Measurements from ENCODE around the gene SHMT2.

The SHMT2 gene

DNA sequence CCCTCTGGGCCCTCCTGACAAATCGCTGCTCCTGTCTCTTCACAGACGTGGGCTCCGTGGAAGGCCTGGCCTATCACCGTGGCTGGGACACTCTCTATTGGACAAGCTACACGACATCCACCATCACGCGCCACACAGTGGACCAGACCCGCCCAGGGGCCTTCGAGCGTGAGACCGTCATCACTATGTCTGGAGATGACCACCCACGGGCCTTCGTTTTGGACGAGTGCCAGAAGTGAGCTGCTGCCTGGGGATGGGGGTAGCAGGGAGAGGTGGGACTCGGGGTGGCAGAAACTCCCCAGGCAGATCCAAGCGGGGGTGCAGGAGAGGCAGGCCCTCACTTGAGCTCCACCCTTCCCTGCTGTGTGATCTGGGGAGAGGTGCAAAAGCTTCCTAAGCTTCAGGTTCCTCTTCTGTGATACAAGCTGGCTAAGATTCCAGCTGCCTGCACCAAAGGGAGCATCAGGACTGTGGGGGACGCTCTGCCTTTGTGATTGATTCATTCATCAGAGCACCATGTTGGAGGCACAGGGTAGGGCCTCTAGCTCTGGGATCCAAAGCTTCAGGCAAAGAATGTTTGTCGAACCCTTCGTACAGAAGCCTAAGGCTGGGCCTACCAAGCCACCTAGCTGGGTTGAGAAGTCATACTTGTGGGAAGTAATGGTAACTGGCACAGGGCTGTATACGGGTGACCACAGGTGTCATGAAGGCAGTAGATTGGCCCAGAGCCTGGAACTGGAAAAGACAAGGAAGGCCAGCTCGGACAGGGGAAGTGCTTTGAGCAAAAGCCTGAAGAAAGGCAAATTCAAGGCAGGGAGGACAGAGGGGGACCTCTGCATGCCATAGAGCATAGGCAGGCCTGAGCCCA is 42.1 kb upstream of the SHMT2 start:
- Histone ChIP-seq H2BK120ac (ENCODE audit: low read depth, low read length) (no peak overlapping the region), H2AK5ac (ENCODE audit: low read length, severe bottlenecking) (no peak overlapping the region), H3K14ac (ENCODE audit: low read length in 2 of 2) (no peak overlapping the region), H2BK5ac (ENCODE audit: low read depth, low read length, poor library complexity, severe bottlenecking) (no peak overlapping the region), H3K4me3 (ENCODE audit: insufficient read depth in 1 of 2, low read depth in 1 of 2, low read length in 2 of 2) (no peak overlapping the region), H3K27ac (ENCODE audit: low read length, poor library complexity, severe bottlenecking) (no peak overlapping the region), H3K27me3 (ENCODE audit: control insufficient read depth in 1 of 2, insufficient read depth in 1 of 2, low read length in 2 of 2) (no peaks in the 10 kb centered on the region), H3K9ac (ENCODE audit: low read length) (no peak overlapping the region), H3K9me3 (ENCODE audit: control insufficient read depth, low read length) (no peaks in the 10 kb centered on the region), H2BK15ac (ENCODE audit: low read depth, poor library complexity, severe bottlenecking) (no peak overlapping the region), H3K23ac (ENCODE audit: low read length in 2 of 2) (no peak overlapping the region), H3K36me3 (ENCODE audit: control insufficient read depth in 1 of 2, insufficient read depth in 2 of 2, low read depth in 1 of 2, low read length in 2 of 2) (peaks cover 94 to 100% of the 10 kb centered on the region in 2 experiments), H3K4me2 (ENCODE audit: low read length, poor library complexity, severe bottlenecking) (no peak overlapping the region), H4K91ac (ENCODE audit: low read length) (no peak overlapping the region), H3K4ac (ENCODE audit: low read depth in 1 of 2, low read length in 2 of 2) (no peak overlapping the region), H2AFZ (ENCODE audit: low read depth, low read length) (no peak overlapping the region), H3K4me1 (ENCODE audit: control insufficient read depth, insufficient read depth, low read depth, low read length) (no peaks in the 10 kb centered on the region), H2BK12ac (ENCODE audit: low read length in 2 of 2) (no peak overlapping the region), H3K79me1 (replicated peaks; ENCODE audit: low read length, poor library complexity, severe bottlenecking) (peaks cover 11% of the 10 kb centered on the region), H3K18ac (ENCODE audit: low read depth in 1 of 2, low read length in 2 of 2) (no peak overlapping the region), H4K8ac (ENCODE audit: low read length) (no peak overlapping the region)
- no peak for DNase-seq
- 91% methylated on average over 21 of the region's 21 CpGs for WGBS

GRCh38 chr12:57188090-57188425 is 41.5 kb upstream of the SHMT2 start:
- DNase-seq, result no peak
- no peak overlapping the region for H4K91ac ChIP-seq (ENCODE audit: low read length)

GRCh38 chr12:57190037-57190436 is 39.5 kb upstream of the SHMT2 start:
- Histone ChIP-seq H3K4ac (ENCODE audit: low read depth in 1 of 2, low read length in 2 of 2) (no peak overlapping the region), H2AFZ (ENCODE audit: low read depth, low read length) (no peak overlapping the region), H3K23ac (ENCODE audit: low read length in 2 of 2) (no peak overlapping the region), H2BK12ac (ENCODE audit: low read length in 2 of 2) (no peak overlapping the region), H3K36me3 (ENCODE audit: control insufficient read depth in 1 of 2, insufficient read depth in 2 of 2, low read depth in 1 of 2, low read length in 2 of 2) (peaks cover 100% of the 10 kb centered on the region in 2 experiments), H3K4me1 (ENCODE audit: control insufficient read depth, insufficient read depth, low read depth, low read length) (no peaks in the 10 kb centered on the region), H4K91ac (ENCODE audit: low read length) (no peak overlapping the region), H3K18ac (ENCODE audit: low read depth in 1 of 2, low read length in 2 of 2) (no peak overlapping the region), H3K79me1 (replicated peaks; ENCODE audit: low read length, poor library complexity, severe bottlenecking) (peaks cover 6% of the 10 kb centered on the region), H2AK5ac (ENCODE audit: low read length, severe bottlenecking) (no peak overlapping the region), H3K9ac (ENCODE audit: low read length) (no peak overlapping the region), H3K9me3 (ENCODE audit: control insufficient read depth, low read length) (no peaks in the 10 kb centered on the region), H3K4me2 (ENCODE audit: low read length, poor library complexity, severe bottlenecking) (no peak overlapping the region), H2BK120ac (ENCODE audit: low read depth, low read length) (no peak overlapping the region), H2BK5ac (ENCODE audit: low read depth, low read length, poor library complexity, severe bottlenecking) (no peak overlapping the region), H3K27ac (ENCODE audit: low read length, poor library complexity, severe bottlenecking) (no peak overlapping the region), H3K27me3 (ENCODE audit: control insufficient read depth in 1 of 2, insufficient read depth in 1 of 2, low read length in 2 of 2) (no peaks in the 10 kb centered on the region), H3K4me3 (ENCODE audit: insufficient read depth in 1 of 2, low read depth in 1 of 2, low read length in 2 of 2) (no peak overlapping the region), H2BK15ac (ENCODE audit: low read depth, poor library complexity, severe bottlenecking) (no peak overlapping the region), H4K8ac (ENCODE audit: low read length) (no peak overlapping the region), H3K14ac (ENCODE audit: low read length in 2 of 2) (no peak overlapping the region)
- 98% methylated on average over 5 of the region's 6 CpGs for WGBS
- DNase-seq, result no peak

More at GRCh38 chr12:57188090-57188425, 41.5 kb upstream of the SHMT2 start:
- H2BK120ac ChIP-seq (ENCODE audit: low read depth, low read length), result no peak overlapping the region
- H2AFZ ChIP-seq (ENCODE audit: low read depth, low read length), result no peak overlapping the region
- no peak overlapping the region for H2AK5ac ChIP-seq (ENCODE audit: low read length, severe bottlenecking)
- H3K36me3 ChIP-seq (ENCODE audit: control insufficient read depth in 1 of 2, insufficient read depth in 2 of 2, low read depth in 1 of 2, low read length in 2 of 2), result peaks cover 100% of the 10 kb centered on the region in 2 experiments
- H3K23ac ChIP-seq (ENCODE audit: low read length in 2 of 2), result no peak overlapping the region
- no peak overlapping the region for H4K8ac ChIP-seq (ENCODE audit: low read length)
- WGBS, result 94% methylated on average over 8 of the region's 8 CpGs
- H3K4me2 ChIP-seq (ENCODE audit: low read length, poor library complexity, severe bottlenecking), result no peak overlapping the region
- H3K18ac ChIP-seq (ENCODE audit: low read depth in 1 of 2, low read length in 2 of 2), result no peak overlapping the region
- no peak overlapping the region for H3K4me3 ChIP-seq (ENCODE audit: insufficient read depth in 1 of 2, low read depth in 1 of 2, low read length in 2 of 2)
- no peak overlapping the region for H2BK5ac ChIP-seq (ENCODE audit: low read depth, low read length, poor library complexity, severe bottlenecking)
- H3K79me1 ChIP-seq (replicated peaks; ENCODE audit: low read length, poor library complexity, severe bottlenecking), result peaks cover 14% of the 10 kb centered on the region
- H3K9me3 ChIP-seq (ENCODE audit: control insufficient read depth, low read length), result no peaks in the 10 kb centered on the region
- no peak overlapping the region for H3K4ac ChIP-seq (ENCODE audit: low read depth in 1 of 2, low read length in 2 of 2)
- no peak overlapping the region for H3K27ac ChIP-seq (ENCODE audit: low read length, poor library complexity, severe bottlenecking)
- H2BK15ac ChIP-seq (ENCODE audit: low read depth, poor library complexity, severe bottlenecking), result no peak overlapping the region
- no peak overlapping the region for H2BK12ac ChIP-seq (ENCODE audit: low read length in 2 of 2)
- no peak overlapping the region for H3K14ac ChIP-seq (ENCODE audit: low read length in 2 of 2)
- H3K9ac ChIP-seq (ENCODE audit: low read length), result no peak overlapping the region
- H3K27me3 ChIP-seq (ENCODE audit: control insufficient read depth in 1 of 2, insufficient read depth in 1 of 2, low read length in 2 of 2), result no peaks in the 10 kb centered on the region
- H3K4me1 ChIP-seq (ENCODE audit: control insufficient read depth, insufficient read depth, low read depth, low read length), result no peaks in the 10 kb centered on the region

DNA sequence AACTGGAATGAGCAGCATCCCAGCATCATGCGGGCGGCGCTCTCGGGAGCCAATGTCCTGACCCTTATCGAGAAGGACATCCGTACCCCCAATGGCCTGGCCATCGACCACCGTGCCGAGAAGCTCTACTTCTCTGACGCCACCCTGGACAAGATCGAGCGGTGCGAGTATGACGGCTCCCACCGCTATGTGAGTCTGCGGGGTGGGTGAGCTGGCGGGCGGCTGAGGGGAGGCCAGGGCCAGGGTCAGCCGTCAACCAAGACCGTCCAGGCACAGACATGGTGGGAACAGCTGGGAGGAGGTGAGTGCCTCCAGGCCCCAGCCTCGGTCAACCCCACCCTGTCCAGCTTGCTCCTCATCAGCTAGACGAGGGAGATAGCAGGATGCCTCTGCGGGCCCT is 38.7 kb upstream of the SHMT2 start:
- Histone ChIP-seq H3K23ac (ENCODE audit: low read length in 2 of 2) (no peak overlapping the region), H3K79me1 (replicated peaks; ENCODE audit: low read length, poor library complexity, severe bottlenecking) (peaks cover 6% of the 10 kb centered on the region), H2BK5ac (ENCODE audit: low read depth, low read length, poor library complexity, severe bottlenecking) (no peak overlapping the region), H2AFZ (ENCODE audit: low read depth, low read length) (no peak overlapping the region), H2BK12ac (ENCODE audit: low read length in 2 of 2) (no peak overlapping the region), H3K18ac (ENCODE audit: low read depth in 1 of 2, low read length in 2 of 2) (no peak overlapping the region), H3K4me3 (ENCODE audit: insufficient read depth in 1 of 2, low read depth in 1 of 2, low read length in 2 of 2) (no peak overlapping the region), H3K4me2 (ENCODE audit: low read length, poor library complexity, severe bottlenecking) (no peak overlapping the region), H2BK120ac (ENCODE audit: low read depth, low read length) (no peak overlapping the region), H3K4ac (ENCODE audit: low read depth in 1 of 2, low read length in 2 of 2) (no peak overlapping the region), H3K4me1 (ENCODE audit: control insufficient read depth, insufficient read depth, low read depth, low read length) (no peaks in the 10 kb centered on the region), H3K36me3 (ENCODE audit: control insufficient read depth in 1 of 2, insufficient read depth in 2 of 2, low read depth in 1 of 2, low read length in 2 of 2) (peaks cover 100% of the 10 kb centered on the region in 2 experiments), H3K14ac (ENCODE audit: low read length in 2 of 2) (no peak overlapping the region), H2AK5ac (ENCODE audit: low read length, severe bottlenecking) (no peak overlapping the region), H3K9me3 (ENCODE audit: control insufficient read depth, low read length) (no peaks in the 10 kb centered on the region), H3K27ac (ENCODE audit: low read length, poor library complexity, severe bottlenecking) (no peak overlapping the region), H2BK15ac (ENCODE audit: low read depth, poor library complexity, severe bottlenecking) (peak overlapping the region; percentile 4), H3K9ac (ENCODE audit: low read length) (no peak overlapping the region), H4K91ac (ENCODE audit: low read length) (no peak overlapping the region), H4K8ac (ENCODE audit: low read length) (no peak overlapping the region), H3K27me3 (ENCODE audit: control insufficient read depth in 1 of 2, insufficient read depth in 1 of 2, low read length in 2 of 2) (no peaks in the 10 kb centered on the region)
- no peak for DNase-seq
- WGBS, result 97% methylated on average over 23 of the region's 23 CpGs

Measured in mesenchymal stem cell (in vitro differentiated cells and primary cell).